H1 (cell line): ENCODE measurements around the gene PAF1. TPM values are rescaled to one million over a fixed set of nuclear protein-coding genes. Genes with fewer than 3 reads are reported as not detected.

ENCODE experiments used
- CTCF ChIA-PET: fragments of 300-600 bp; sonication (Branson Sonifier 250); formaldehyde crosslinking; loops from one replicate; lab custom pipeline; 2021; ENCODE audit not compliant: partially characterized antibody; lab: Charles Lee
- POLR2A ChIA-PET: fragments of 300-600 bp; sonication (Branson Sonifier 250); formaldehyde crosslinking; loops from one replicate; lab custom pipeline; 2021; ENCODE audit warnings: inconsistent platforms; ENCODE audit not compliant: partially characterized antibody; lab: Charles Lee
- DNase-seq, 2 experiments: peaks; one replicate each; pipeline versions ENCODE4 v3.0.0 to v3.0.0-alpha.2; 2010 to 2022; ENCODE audit warnings: low spot score in 2 of 2, low read depth in 1 of 2, mixed read lengths in 1 of 2
- FAIRE-seq: peaks from 2 replicates; lab custom pipeline; 2011; peaks lifted over from hg19 to GRCh38; lab: Jason Lieb, UNC
- H2AFZ ChIP-seq: 2 replicates; pipeline ENCODE4 v1.8.1; 2012; ENCODE audit warnings: low read length, inconsistent platforms
- H2AK5ac ChIP-seq: 2 replicates; pipeline ENCODE4 v1.6.1; 2013; ENCODE audit warnings: low read depth, low read length
- H2BK120ac ChIP-seq: replicated peaks from 2 replicates; pipeline ENCODE3; 2013; ENCODE audit warnings: low read depth, low read length, inconsistent platforms
- H2BK12ac ChIP-seq: 2 replicates; pipeline ENCODE4 v1.6.1; 2013; ENCODE audit warnings: low read depth, low read length
- H2BK15ac ChIP-seq: 2 replicates; pipeline ENCODE4 v1.6.1; 2013; ENCODE audit warnings: low read length
- H2BK20ac ChIP-seq: 2 replicates; pipeline ENCODE4 v1.6.1; 2013; ENCODE audit warnings: low read length
- H2BK5ac ChIP-seq: 2 replicates; pipeline ENCODE4 v1.6.1; 2013; ENCODE audit warnings: low read depth, low read length
- H3K14ac ChIP-seq: 2 replicates; pipeline ENCODE4 v1.6.1; 2013; ENCODE audit warnings: inconsistent platforms; ENCODE audit not compliant: insufficient read length
- H3K18ac ChIP-seq: 2 replicates; pipeline ENCODE4 v1.6.1; 2013; ENCODE audit warnings: low read length; ENCODE audit errors: extremely low read depth
- H3K23ac ChIP-seq: 2 replicates; pipeline ENCODE4 v1.6.1; 2013; ENCODE audit warnings: inconsistent platforms; ENCODE audit not compliant: insufficient read length
- H3K23me2 ChIP-seq: 2 replicates; pipeline ENCODE4 v1.6.1; 2013; ENCODE audit warnings: low read depth, low read length
- H3K27ac ChIP-seq: 2 replicates; pipeline ENCODE4 v1.6.1; 2011; ENCODE audit warnings: low read depth, low read length, inconsistent platforms
- H3K27me3 ChIP-seq, 4 experiments: replicated peaks in 1 of 4; 1 replicate in 1 of 4; 2 replicates in 3 of 4; pipeline versions ENCODE4 v1.6.1 to v1.8.1; 2011 to 2013; ENCODE audit warnings: low read length in 3 of 4, mild to moderate bottlenecking in 3 of 4, inconsistent platforms in 2 of 4, mixed read lengths in 2 of 4, moderate library complexity in 1 of 4; ENCODE audit not compliant: control insufficient read depth in 3 of 4, insufficient read depth in 3 of 4; ENCODE audit errors: extremely low read depth in 1 of 4
- H3K36me3 ChIP-seq, 4 experiments: 2 replicates each; pipeline versions ENCODE4 v1.6.1 to v1.8.1; 2011 to 2013; ENCODE audit warnings: mild to moderate bottlenecking in 4 of 4, low read length in 3 of 4, moderate library complexity in 2 of 4, control low read depth in 1 of 4, inconsistent platforms in 1 of 4; ENCODE audit not compliant: insufficient read depth in 4 of 4, control insufficient read depth in 2 of 4
- H3K4ac ChIP-seq: replicated peaks from 2 replicates; pipeline ENCODE3; 2013; ENCODE audit warnings: low read length, low read depth, mixed read lengths, inconsistent platforms; ENCODE audit not compliant: insufficient read length
- H3K4me1 ChIP-seq, 4 experiments: replicated peaks in 1 of 4; 1 replicate in 1 of 4; 2 replicates in 3 of 4; pipeline versions ENCODE4 v1.6.1 to v1.8.1; 2011 to 2013; ENCODE audit warnings: low read length in 3 of 4, inconsistent platforms in 2 of 4, mixed read lengths in 1 of 4; ENCODE audit not compliant: insufficient read depth in 4 of 4, control insufficient read depth in 3 of 4
- H3K4me2 ChIP-seq, 2 experiments: 2 replicates each; pipeline versions ENCODE4 v1.6.1 to v1.8.1; 2011 to 2013; ENCODE audit warnings: low read depth in 2 of 2, low read length in 2 of 2, control low read depth in 1 of 2, inconsistent platforms in 1 of 2, mild to moderate bottlenecking in 1 of 2; ENCODE audit not compliant: insufficient read depth in 1 of 2
- H3K4me3 ChIP-seq, 4 experiments: fragments of 200-600, 300-600 bp in 1 of 4; sonication (generic), shearing (Covaris generic), sonication (Bioruptor Twin) in 1 of 4; 2 replicates each; pipeline versions ENCODE4 v1.5.1 to v1.8.1; 2011 to 2016; ENCODE audit warnings: low read length in 4 of 4, low read depth in 3 of 4, control low read depth in 2 of 4, inconsistent platforms in 2 of 4, mild to moderate bottlenecking in 2 of 4, mixed read lengths in 1 of 4, moderate library complexity in 1 of 4; ENCODE audit not compliant: insufficient read depth in 2 of 4; ENCODE audit errors: extremely low read depth in 1 of 4
- H3K56ac ChIP-seq: replicated peaks from 2 replicates; pipeline ENCODE3; 2013; ENCODE audit warnings: low read depth, mild to moderate bottlenecking, mixed read lengths, low read length, inconsistent platforms; ENCODE audit not compliant: insufficient read length
- H3K79me1 ChIP-seq: 2 replicates; pipeline ENCODE4 v1.6.1; 2013; ENCODE audit warnings: low read depth, low read length, control low read depth
- H3K79me2 ChIP-seq, 2 experiments: 2 replicates each; pipeline versions ENCODE4 v1.6.1 to v1.8.1; 2012 to 2013; ENCODE audit warnings: low read length in 2 of 2, mild to moderate bottlenecking in 2 of 2, inconsistent platforms in 1 of 2; ENCODE audit not compliant: insufficient read depth in 2 of 2, control insufficient read depth in 1 of 2
- H3K9ac ChIP-seq, 4 experiments: replicated peaks in 1 of 4; 1 replicate in 1 of 4; 2 replicates in 3 of 4; pipeline versions ENCODE4 v1.6.1 to v1.8.1; 2011 to 2013; ENCODE audit warnings: low read depth in 3 of 4, low read length in 3 of 4, control low read depth in 2 of 4, mild to moderate bottlenecking in 2 of 4, moderate library complexity in 2 of 4, inconsistent platforms in 1 of 4; ENCODE audit errors: extremely low read depth in 1 of 4
- H3K9me3 ChIP-seq, 2 experiments: 2 replicates each; pipeline versions ENCODE4 v1.6.1 to v1.8.1; 2012 to 2013; ENCODE audit warnings: mild to moderate bottlenecking in 2 of 2, moderate library complexity in 2 of 2, control low read depth in 1 of 2, inconsistent platforms in 1 of 2, low read depth in 1 of 2, low read length in 1 of 2, mixed read lengths in 1 of 2; ENCODE audit not compliant: insufficient read depth in 2 of 2
- H4K20me1 ChIP-seq, 2 experiments: replicated peaks in 1 of 2; 2 replicates each; pipeline versions ENCODE3 to v1.8.1; 2011 to 2013; ENCODE audit warnings: inconsistent platforms in 2 of 2, low read length in 2 of 2, mild to moderate bottlenecking in 1 of 2; ENCODE audit not compliant: insufficient read depth in 2 of 2, control insufficient read depth in 1 of 2
- H4K5ac ChIP-seq: 2 replicates; pipeline ENCODE4 v1.6.1; 2013; ENCODE audit warnings: low read length, low read depth, mixed read lengths, inconsistent platforms; ENCODE audit not compliant: insufficient read length
- H4K8ac ChIP-seq: 2 replicates; pipeline ENCODE4 v1.8.0; 2013; ENCODE audit warnings: mild to moderate bottlenecking, moderate library complexity, low read length, inconsistent platforms; ENCODE audit not compliant: insufficient read depth; ENCODE audit errors: extremely low read depth
- H4K91ac ChIP-seq: replicated peaks from 2 replicates; pipeline ENCODE3; 2013; ENCODE audit warnings: low read length, mixed read lengths, inconsistent platforms; ENCODE audit not compliant: insufficient read length
- BACH1 ChIP-seq: IDR thresholded peaks from 2 replicates; pipeline ENCODE4 v1.6.1; 2012; ENCODE audit warnings: low read length, improper control_type of control experiment
- POLR2AphosphoS5 ChIP-seq: IDR thresholded peaks from 2 replicates; pipeline ENCODE4 v1.6.1; 2011; ENCODE audit warnings: low read depth, low read length
- WGBS, 2 experiments: shearing (Covaris generic) in 1 of 2; methylation state at CpG; one replicate each; pipeline versions ENCODE4 v1.1.6 to v1.1.7; 2013 to 2015; ENCODE audit warnings: low lambda C conversion rate in 2 of 2, mixed read lengths in 2 of 2, inconsistent platforms in 1 of 2, low coverage in 1 of 2, missing lambda C conversion rate in 1 of 2; ENCODE audit not compliant: insufficient replicate concordance in 2 of 2, insufficient coverage in 1 of 2, insufficient read length in 1 of 2; ENCODE audit errors: extremely low coverage in 1 of 2, missing lambda C conversion rate in 1 of 2; 5-methylcytosine and 5-hydroxymethylcytosine counted together
- polyA plus RNA-seq, 7 experiments: library from polyadenylated mRNA; depleted of rRNA in 3 of 7; stranded (reverse) in 5 of 7; unstranded in 2 of 7; fragments of >200 nt in 5 of 7; fragments of 200-250 nt in 2 of 7; gene quantifications; 1 replicate in 5 of 7; 2 replicates in 1 of 7; 4 replicates in 1 of 7; pipeline versions ENCODE4 v1.2.1 to v1.2.3, GENCODE V29; 2011 to 2013; ENCODE audit warnings: missing spikeins in 2 of 7, mixed read lengths in 2 of 7
- total RNA-seq: library from RNA; stranded (reverse); fragmentation: NEBNext Ultra II Directional; extraction: Animal tissue kit (Norgen Biotek cat#: 25700); gene quantifications from 2 replicates; pipeline ENCODE4 v1.2.1, GENCODE V29; 2021

PAF1 gene
- total and polyA plus RNA-seq, 2 of the 8 experiments (the other 6 are each of a cell fraction or from before 2014, with no cell fraction given), result 31.4 to 58.6 TPM

- DNase-seq (no peak), FAIRE-seq (no peak)
- H3K27me3 ChIP-seq, result no peaks in the 10 kb centered on the region; a peak in 1 of 7 replicates
- H3K23me2 ChIP-seq, result peaks cover 8% of the 10 kb centered on the region
- no peak overlapping the region for H3K56ac ChIP-seq
- no peak overlapping the region for H4K8ac ChIP-seq
- H2BK20ac ChIP-seq, result no peak overlapping the region
- H3K14ac ChIP-seq, result no peak overlapping the region
- H4K5ac ChIP-seq, result no peak overlapping the region
- peak overlapping the region; percentile 36; the same call in 1 of the 2 replicates for H3K27ac ChIP-seq
- no peaks in the 10 kb centered on the region for H3K9me3 ChIP-seq
- no peak overlapping the region for H2AFZ ChIP-seq
- H2BK12ac ChIP-seq, result no peak overlapping the region
- no peak overlapping the region for H3K18ac ChIP-seq
- no peak overlapping the region for H2AK5ac ChIP-seq
- peak overlapping the region; percentile 69 to 82; a peak in 1 of 4 replicates for H3K4me2 ChIP-seq
- peaks cover 20 to 30% (median 23%) of the 10 kb centered on the region in 4 experiments for H3K36me3 ChIP-seq
- H3K23ac ChIP-seq, result no peak overlapping the region
- peaks cover 2 to 18% of the 10 kb centered on the region in 2 experiments for H4K20me1 ChIP-seq
- H2BK5ac ChIP-seq, result no peak overlapping the region
- ChIA-PET POLR2A (interaction anchor here (0.9 to 47.8 kb wide), 15 partner anchors 10 to 90 kb away, joined by 3 to 1154 read pairs (median 7); partner anchors contain the start of genes MED29, PAF1, PLEKHG2 and RPS16), CTCF (interaction anchor here (0.9 to 2.1 kb wide), 3 partner anchors 19 to 38 kb away, joined by 3 to 6 read pairs (median 4); partner anchors contain the start of gene PLEKHG2)
- no peak overlapping the region; a peak in 2 of 8 replicates for H3K4me3 ChIP-seq
- no peak overlapping the region for H3K4ac ChIP-seq
- no peak overlapping the region for H2BK120ac ChIP-seq
- 95% methylated on average over 8 of the region's 8 CpGs; no CpG with 5 or more reads in 1 of the 2 experiments for WGBS, 2 experiments
- no peak overlapping the region for H4K91ac ChIP-seq
- H3K79me1 ChIP-seq, result peaks cover 8% of the 10 kb centered on the region
- H2BK15ac ChIP-seq, result no peak overlapping the region
- peak; percentile 78 for TF ChIP-seq POLR2AphosphoS5
- no peak for TF ChIP-seq BACH1
- H3K4me1 ChIP-seq, result peaks cover 2 to 15% (median 6%) of the 10 kb centered on the region in 4 experiments
- H3K79me2 ChIP-seq, result peaks cover 7 to 20% of the 10 kb centered on the region in 2 experiments; a peak in 3 of 4 replicates
- H3K9ac ChIP-seq, result peak overlapping the region in 2 of 4 experiments; percentile 2 to 8; a peak in 3 of 7 replicates
These were observed 42.7 kb upstream of the PAF1 start for GRCh38 chr19:39433480-39434079.
